Measurements from ENCODE around the gene NISCH.

The NISCH gene

DNA sequence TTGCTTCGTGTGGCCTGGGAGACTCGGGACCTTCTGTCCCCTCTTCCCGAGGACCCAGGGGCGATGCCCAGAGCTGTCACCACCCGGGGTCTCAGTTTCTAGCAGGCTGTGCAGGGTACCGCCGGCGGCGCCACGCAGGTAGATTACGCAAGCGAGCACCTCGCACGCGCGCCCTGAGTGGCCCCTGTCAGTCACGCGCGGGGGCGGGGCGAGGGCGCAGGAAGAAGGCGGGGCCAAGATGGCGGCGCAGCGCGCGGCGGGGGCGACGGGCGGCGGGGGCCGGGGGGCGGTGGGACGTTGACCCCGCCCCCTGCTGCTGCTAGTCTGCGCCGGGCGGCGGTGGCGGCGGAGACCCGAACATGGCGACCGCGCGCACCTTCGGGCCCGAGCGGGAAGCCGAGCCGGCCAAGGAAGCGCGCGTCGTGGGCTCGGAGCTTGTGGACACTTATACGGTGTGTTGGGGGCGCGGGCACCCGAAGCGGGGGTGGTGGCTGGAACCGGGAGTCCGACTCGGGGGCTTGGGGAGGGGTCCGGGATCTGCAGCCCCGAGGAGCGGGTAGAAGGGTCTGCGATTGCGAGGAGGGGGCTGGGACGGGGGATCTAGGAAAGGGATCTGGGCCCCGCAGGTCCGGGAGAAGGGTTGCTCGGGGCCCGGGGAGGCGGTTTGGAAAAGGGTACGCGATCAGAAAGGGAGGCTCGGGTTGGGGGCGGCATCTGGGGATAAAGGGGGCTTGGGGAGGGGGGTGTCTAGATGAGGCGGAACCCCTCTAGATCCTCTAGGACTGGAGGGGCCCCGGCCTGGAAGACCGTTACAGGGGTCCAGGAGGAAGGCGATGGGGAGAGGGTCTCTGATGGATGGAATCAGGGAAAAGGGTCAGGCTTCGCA is at the start of gene NISCH:
NISCH (plus strand) TSS at position 322 of the 886 bp plus-strand sequence; CDS start at position 360, 38 bp downstream.
- peak within 1 kb of the TSS; percentile 94 to 99 (median 98) for H3K4me3 Mint-ChIP-seq
- H3K9me3 Mint-ChIP-seq = no peaks in the 10 kb centered on the region
- H3K27me3 Mint-ChIP-seq (ENCODE audit: low read depth) = no peaks in the 10 kb centered on the region
- H3K4me1 Mint-ChIP-seq = peaks cover 43% of the 10 kb centered on the region
- peak within 1 kb of the TSS; percentile 88 to 96 (median 95) for H3K27ac Mint-ChIP-seq
- peaks cover 31% of the 10 kb centered on the region for H3K36me3 Mint-ChIP-seq (ENCODE audit: low read depth)
- TF ChIP-seq, protein P1, sequence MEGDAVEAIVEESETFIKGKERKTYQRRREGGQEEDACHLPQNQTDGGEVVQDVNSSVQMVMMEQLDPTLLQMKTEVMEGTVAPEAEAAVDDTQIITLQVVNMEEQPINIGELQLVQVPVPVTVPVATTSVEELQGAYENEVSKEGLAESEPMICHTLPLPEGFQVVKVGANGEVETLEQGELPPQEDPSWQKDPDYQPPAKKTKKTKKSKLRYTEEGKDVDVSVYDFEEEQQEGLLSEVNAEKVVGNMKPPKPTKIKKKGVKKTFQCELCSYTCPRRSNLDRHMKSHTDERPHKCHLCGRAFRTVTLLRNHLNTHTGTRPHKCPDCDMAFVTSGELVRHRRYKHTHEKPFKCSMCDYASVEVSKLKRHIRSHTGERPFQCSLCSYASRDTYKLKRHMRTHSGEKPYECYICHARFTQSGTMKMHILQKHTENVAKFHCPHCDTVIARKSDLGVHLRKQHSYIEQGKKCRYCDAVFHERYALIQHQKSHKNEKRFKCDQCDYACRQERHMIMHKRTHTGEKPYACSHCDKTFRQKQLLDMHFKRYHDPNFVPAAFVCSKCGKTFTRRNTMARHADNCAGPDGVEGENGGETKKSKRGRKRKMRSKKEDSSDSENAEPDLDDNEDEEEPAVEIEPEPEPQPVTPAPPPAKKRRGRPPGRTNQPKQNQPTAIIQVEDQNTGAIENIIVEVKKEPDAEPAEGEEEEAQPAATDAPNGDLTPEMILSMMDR (IDR thresholded peaks at IDR 0.05; ENCODE audit: unreplicated experiment in 3 of 3) = no peak

DNA sequence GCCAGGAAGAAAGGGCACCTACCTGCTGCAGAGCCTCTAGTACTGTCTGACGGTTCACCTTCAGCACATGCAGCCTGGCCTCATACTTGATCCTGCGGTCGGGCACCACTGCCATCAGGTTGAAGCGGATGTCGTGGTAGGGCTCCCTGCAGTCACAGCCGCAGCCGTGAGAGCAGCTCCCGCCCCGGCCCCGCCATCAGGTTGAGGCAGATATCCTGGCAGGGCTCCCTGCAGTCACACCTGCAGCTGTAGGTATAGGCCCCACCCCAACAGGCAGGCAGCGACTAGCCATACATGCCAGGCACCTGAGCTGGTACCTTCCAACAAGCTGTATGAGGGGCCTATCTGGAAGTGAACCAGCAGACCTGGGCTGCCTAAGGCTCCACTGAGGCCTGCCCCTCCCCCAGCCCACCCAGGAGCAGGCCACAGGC is 49.2 kb upstream of the NISCH start:
- Mint-ChIP-seq H3K4me3 (no peak overlapping the region), H3K27me3 (ENCODE audit: low read depth) (no peaks in the 10 kb centered on the region), H3K9me3 (no peaks in the 10 kb centered on the region), H3K36me3 (ENCODE audit: low read depth) (peaks cover 48% of the 10 kb centered on the region), H3K4me1 (peaks cover 18% of the 10 kb centered on the region), H3K27ac (no peak overlapping the region)
- TF ChIP-seq, protein P1 (IDR thresholded peaks at IDR 0.05; ENCODE audit: unreplicated experiment in 3 of 3) = no peak

DNA sequence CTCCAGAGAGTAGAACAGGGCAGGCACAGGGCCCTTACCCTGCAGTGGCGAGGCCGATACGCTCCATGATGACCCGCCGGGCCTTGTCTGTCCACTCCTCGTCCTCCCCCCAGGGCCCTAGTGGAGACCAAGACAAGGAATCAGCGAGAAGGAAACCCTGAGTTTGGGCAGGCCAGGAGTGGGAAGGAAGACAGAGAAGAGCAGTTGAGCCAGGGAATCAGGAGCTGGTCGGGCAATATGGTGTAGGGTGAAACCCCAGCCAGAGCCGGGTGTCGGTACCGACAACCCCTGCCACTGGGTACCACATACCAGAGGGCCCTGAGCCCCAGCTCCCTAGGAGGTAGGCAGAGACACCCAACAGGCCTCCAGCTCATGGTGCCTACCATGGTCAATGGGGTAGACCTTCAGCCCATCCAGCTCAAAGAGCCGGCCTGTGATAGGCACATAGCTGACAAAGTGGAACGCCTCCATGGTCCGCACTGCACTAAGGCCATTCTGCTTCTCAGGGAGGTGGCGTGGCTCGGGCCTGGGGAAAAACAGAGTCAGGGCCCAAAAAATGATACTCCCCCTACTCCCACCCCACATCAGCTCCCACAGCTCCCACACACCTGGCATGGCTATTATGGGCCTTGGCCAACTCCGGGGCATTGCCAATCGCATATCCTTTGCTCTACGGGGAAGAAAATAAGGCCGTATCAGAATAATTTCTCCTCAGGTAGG is 48.5 kb upstream of the NISCH start:
- H3K27me3 Mint-ChIP-seq (ENCODE audit: low read depth) = no peaks in the 10 kb centered on the region
- H3K36me3 Mint-ChIP-seq (ENCODE audit: low read depth) = peaks cover 45% of the 10 kb centered on the region
- no peak overlapping the region for H3K27ac Mint-ChIP-seq
- peaks cover 25% of the 10 kb centered on the region for H3K4me1 Mint-ChIP-seq
- TF ChIP-seq, protein P1 (IDR thresholded peaks at IDR 0.05; ENCODE audit: unreplicated experiment in 3 of 3) = no peak
- peak overlapping the region; percentile 92 to 96 (median 96) for H3K4me3 Mint-ChIP-seq
- H3K9me3 Mint-ChIP-seq = no peaks in the 10 kb centered on the region

- no peaks in the 10 kb centered on the region for H3K27me3 Mint-ChIP-seq (ENCODE audit: low read depth)
- peaks cover 40% of the 10 kb centered on the region for H3K36me3 Mint-ChIP-seq (ENCODE audit: low read depth)
- no peaks in the 10 kb centered on the region for H3K9me3 Mint-ChIP-seq
Observed at GRCh38 chr3:52407779-52408178, 47.6 kb upstream of the NISCH start.

GRCh38 chr3:52408466-52408865 is 46.9 kb upstream of the NISCH start:
- TF ChIP-seq, protein P1 (IDR thresholded peaks at IDR 0.05; ENCODE audit: unreplicated experiment in 3 of 3) = no peak
- peak overlapping the region; percentile 64 to 98 (median 88) for H3K27ac Mint-ChIP-seq
- H3K4me3 Mint-ChIP-seq = peak overlapping the region; percentile 92 to 96 (median 96)
- no peaks in the 10 kb centered on the region for H3K9me3 Mint-ChIP-seq
- peaks cover 33% of the 10 kb centered on the region for H3K36me3 Mint-ChIP-seq (ENCODE audit: low read depth)
- peaks cover 35% of the 10 kb centered on the region for H3K4me1 Mint-ChIP-seq
- H3K27me3 Mint-ChIP-seq (ENCODE audit: low read depth) = no peaks in the 10 kb centered on the region

More at GRCh38 chr3:52407779-52408178, 47.6 kb upstream of the NISCH start:
- no peak overlapping the region for H3K27ac Mint-ChIP-seq
- TF ChIP-seq, protein P1 (IDR thresholded peaks at IDR 0.05; ENCODE audit: unreplicated experiment in 3 of 3) = no peak
- peaks cover 33% of the 10 kb centered on the region for H3K4me1 Mint-ChIP-seq
- peak overlapping the region; percentile 92 to 96 (median 96) for H3K4me3 Mint-ChIP-seq

All from nephron (organoid).